GM18868 (cell line): ENCODE results near the gene MSL3B.

Source experiments
- ATAC-seq: cut with Tn5 transposase; IDR thresholded peaks from one replicate; pipeline ENCODE4 v1.9.1; 2021; ENCODE audit warnings: mild to moderate bottlenecking, moderate library complexity; ENCODE audit not compliant: unreplicated experiment

Gene MSL3B

DNA sequence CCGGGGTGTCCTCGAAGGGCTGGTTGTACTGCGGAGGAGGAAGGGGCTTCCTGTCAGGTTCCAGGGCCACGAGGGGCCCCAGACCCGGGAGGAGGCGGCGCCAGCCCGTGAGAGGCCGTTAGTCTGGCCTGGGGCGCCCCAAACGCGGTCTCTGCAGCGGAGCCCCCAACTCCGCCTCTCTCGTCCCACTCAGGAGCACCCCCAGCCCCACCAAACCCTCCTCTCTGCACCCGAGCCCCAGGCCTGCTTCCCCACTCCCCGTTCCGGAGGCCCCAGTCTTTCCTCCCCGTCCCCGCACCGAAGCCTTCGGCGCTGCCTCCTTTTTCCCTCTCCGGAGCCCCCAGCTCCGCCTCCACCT, 14.3 kb downstream of the MSL3B start:
- no peak for ATAC-seq

DNA sequence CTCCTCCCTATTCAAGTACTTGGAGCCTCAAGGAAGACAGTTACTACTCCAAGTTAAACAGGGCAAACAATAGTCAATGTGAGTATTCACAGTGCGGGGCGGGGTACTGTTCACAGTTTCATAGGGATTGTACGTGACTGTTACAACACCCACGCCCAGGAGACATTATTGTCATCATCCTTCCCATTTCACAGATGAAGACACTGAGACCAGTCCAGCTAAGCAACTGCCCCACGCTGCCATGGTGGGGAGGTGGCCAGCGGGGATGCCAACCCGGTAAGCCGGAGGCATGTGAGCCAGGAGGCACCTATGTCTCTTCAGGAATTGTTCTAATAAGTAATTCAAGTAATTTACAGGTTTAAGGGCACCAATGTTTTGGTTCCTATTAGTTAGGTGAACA, 14.8 kb downstream of the MSL3B start:
- no peak for ATAC-seq

DNA sequence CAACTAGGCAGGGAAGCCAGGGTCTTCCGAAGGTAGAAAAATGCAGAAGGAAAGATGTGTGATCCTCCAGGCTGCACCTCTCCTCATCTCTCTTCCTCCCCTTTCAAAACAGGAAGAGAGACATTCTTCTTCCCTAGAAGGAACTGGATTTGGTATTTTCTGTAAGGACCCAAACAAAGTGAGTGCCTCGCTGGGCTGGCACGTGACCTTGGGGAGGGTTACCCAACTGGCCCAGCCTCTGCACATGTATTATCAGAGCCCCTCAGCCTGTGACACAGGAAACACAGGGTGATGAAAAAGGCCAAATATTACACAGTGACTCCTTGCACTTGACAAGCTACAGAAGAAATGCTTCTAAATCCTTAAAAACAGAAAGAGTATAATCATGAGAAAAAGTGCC, 16.1 kb downstream of the MSL3B start:
- no peak for ATAC-seq

DNA sequence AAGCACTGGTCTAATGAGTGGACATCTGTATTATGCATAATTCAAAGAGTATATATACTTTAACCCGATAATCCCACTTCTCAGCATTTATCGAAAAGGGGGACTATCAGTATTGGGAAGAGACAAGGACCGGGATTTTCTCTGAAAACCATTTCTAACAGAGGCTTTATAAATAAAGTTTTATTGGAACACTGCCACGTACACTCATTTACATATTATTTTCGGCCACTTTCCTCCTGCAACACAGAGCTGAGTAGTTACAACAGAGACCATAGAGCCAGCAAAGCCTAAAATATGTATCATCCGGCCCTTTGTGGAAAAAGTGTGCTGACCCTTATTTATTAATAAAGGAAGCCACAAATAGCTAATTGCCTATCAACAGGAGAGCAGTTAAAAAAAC, 17.0 kb downstream of the MSL3B start:
- no peak for ATAC-seq

DNA sequence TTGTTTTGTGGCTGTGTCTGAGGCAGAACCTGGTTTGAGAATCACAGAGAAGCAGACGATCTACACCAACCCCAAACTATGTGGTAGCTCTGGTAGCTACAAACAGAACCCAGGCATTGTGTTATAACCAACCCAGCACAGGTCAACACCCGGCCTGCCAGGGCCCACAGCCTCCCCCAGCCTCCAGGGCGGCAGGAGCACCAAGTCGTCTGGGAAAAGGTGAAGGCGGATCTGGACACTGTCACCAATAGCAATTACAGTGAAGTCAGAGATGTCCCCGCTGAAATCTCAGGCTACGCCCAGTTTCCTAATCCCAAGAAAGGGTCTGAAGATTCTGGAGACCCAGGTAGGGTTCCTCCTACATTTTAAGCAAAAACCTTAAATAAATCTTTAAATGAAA, 17.4 kb downstream of the MSL3B start:
- no peak for ATAC-seq

DNA sequence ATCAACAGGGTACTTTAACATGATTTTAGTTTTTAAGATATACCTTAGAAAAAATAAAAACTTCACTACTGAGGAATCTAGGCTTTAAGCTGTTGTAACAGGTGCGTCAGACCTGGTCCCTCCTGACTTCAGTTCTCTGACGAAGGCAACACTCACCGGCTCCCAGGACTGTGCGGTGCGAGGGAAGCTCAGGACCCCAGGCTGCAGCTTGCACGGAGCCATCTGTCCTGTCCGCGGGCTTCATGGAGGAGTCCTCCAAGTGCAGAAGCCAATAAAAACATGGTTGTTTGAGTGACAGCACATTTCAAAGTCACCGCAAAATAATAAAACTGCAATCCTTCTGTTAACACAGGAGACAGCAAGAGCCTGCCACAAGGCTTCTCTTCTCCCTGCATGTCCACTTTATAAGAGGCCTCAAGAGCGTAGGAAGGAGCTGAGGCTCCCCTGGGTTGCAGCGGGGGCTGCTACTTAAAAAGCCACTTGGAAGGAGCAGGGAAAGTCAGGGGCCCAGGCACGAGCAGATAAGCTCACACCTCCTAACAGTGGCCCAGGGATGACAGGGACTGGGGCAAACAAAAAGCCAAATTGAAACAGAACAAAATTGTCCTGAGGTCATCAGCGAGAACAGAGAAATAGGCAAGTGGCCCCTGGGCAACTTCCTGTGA, 18.4 kb downstream of the MSL3B start:
- no peak for ATAC-seq

DNA sequence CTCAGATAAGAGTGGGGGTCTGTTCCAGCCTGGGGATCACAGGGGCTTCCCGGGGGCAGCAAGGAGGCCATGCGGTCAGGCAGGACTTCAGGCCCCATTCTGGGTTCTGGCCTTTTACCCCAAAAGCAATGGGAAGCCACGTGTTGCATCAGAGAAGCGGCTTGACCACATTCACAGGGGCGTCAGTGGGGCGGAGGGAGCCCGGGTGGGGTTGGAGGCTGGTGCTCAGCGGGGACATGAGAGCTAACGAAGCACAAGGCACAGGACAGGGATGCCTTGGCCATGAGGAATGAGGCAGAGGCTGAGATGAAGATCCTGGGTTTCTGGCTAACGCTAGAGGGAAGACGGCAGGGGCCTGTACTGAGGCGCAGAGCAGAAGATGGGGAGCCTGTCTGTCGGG, 19.9 kb downstream of the MSL3B start:
- no peak for ATAC-seq

DNA sequence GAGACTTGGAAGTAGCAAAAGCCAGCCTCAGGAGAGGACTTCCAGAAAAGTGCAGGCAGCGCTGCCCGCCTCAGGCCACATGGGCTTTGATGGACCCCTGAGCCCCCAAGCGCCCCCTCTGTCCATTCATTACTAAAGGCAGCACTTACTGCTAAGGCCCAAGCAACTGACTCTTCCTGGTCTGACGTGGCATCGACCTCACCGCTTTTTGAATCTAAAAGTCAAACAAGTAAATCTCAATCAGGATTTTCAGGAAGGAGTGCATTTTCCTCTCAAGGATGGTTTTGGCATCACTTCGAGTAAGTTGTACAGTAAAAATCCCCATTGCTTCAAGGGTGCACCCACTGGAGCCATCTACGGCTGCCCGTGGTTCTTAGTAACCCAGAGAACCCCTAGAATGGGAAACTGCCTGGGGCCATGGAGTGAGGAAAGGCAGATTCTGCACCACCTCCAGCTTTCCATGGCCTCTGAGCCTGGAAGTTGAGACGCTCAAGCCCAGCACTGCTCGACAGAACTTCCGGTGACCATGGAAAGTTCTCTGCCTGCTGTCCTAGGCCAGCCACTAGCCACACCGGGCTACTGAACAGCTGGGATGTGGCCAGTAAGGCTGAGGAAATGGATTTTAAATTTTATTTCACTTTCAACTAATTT, 20.8 kb downstream of the MSL3B start:
- no peak for ATAC-seq

DNA sequence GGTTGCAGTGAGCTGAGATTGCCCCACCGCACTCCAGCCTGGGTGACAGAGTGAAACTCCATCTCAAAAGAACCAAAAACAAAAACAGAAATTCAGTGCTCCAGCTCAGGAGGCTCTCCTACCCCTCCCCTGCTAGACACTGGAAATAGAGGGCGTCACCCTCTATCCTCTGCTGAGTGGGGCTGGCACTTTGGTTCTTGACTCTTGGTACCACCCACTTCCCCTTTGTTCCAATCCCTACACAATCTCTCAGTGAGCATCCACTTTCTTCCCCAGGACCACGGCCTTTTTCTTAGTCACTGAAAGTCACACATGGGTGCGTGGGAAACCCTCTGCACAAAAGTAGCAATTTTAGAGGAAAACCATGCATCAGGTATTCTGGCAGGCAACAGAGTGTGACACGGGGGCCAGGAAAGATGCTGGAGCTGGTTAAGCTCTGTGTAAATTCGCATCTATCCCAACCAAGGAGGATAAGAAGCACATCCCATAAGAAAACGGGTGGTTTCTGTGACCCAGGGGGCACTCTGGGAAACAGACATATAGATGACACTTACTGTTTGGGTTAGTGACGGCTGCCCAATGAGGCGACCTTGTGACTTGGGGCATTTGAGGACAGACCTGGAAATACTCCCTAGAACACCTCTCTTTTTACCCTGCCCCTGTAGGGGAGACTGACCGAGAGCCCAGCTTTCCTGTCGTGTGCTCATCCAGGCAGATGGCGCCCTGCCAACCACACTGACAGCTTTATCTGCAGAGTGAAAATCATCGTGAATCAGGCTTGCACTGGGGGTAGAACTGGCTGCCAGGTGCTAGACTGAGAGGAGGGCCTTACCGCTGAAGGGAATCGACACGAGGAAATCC, 21.6 kb downstream of the MSL3B start:
- no peak for ATAC-seq

DNA sequence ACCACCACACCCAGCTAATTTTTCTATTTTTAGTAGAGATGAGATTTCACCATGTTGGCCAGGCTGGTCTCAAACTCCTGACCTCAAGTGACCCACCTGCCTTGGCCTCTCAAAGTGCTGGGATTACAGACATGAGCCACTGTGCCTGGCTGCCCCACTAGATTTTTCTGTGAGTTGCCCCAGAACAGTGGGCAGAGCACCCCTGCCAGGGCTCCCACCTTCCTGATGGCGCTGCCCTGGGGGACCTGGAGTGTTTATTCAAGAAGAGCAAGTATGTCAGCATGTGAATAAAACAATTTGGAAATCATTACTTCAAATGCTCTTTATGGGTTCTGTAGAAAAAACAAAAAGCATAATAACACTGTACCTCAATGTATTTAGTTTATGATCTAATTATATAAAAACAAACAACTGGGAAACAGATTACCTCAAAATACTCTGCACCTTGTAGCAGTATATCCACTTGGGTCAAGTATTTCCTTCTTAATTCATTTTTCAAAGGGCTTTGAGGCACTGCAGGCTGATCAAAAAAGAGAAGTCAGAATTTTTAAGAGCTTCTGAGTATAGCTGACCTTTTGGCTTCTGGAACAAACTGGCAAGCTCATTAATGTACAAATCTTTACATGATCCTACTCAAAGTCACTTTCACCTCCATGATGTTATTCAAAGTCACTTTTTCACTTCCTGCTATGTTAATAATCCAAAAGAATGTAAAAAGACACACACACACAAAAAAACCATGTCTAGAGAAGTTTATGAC, 22.7 kb downstream of the MSL3B start:
- ATAC-seq = no peak

DNA sequence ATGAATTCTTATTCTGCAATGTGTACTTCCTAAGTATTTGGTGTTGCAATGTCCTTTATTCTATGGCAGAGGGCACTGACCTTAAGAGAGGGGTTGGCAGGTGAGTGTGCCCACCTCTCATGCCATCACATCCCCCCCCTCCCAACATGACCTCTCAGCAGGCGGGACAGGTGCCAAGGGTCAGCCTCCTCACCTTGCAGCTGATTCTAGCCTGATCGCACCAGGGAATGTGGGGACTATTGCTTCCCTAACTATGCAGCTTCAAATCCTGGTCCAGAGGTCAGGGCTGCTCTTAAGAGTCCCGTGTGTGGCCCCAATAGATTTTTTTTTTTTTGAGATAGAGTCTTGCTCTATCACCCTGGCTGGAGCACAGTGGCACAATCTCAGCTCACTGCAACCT, 23.4 kb downstream of the MSL3B start:
- no peak for ATAC-seq

DNA sequence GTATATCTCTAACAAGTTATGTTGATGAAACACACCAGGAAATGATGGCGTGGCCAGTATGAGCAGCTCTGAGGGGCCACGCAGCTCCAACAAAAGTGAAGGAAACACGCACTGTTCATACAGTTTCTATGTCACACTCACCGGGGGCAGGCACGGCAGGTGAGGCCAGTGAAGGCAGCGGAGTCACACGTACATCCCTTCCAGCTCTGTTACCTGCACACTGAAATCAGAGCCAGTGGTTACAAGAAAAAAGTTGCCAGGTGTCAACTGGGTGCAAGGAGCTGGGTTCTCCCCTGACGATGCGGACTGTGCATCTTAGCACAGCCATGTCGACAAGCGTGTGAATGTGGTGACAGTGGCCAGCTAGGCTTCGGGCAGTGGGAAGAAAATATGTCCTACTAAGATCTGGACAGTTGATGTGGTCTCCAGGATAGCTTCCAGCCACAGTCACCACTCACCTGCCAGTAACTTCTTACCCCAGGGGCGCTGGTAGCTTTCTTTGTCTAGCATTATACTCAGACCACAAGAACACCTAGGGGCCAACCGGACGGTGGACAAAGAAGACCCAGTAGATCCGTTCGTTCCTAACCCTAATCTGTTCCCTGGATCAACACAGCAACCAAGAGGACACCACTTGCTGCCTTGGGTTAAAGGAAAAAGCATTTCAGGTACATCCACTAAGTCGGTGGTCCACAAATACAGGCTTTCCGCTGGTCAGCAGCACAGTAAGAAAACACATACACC, 23.9 kb downstream of the MSL3B start:
- ATAC-seq = no peak

DNA sequence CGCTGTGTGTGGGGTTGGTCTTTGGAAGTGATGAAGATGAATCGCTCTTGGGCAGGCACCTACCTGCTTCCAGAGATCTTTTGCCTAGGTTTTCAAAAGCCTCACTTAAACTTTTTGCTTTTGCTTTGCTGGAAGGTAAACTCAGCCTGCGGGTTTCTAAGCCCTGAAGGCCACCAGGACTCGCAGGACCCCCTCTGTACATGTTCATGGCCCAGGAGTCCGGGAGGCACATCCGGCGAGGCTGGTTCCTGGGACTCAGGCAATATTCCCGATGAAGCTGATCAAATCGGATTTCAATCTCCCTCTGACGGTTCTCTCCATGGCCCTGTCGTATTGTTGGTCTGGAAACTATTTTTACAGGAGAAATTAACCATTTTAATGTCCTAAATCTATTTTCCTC, 27.0 kb downstream of the MSL3B start:
- ATAC-seq = no peak

DNA sequence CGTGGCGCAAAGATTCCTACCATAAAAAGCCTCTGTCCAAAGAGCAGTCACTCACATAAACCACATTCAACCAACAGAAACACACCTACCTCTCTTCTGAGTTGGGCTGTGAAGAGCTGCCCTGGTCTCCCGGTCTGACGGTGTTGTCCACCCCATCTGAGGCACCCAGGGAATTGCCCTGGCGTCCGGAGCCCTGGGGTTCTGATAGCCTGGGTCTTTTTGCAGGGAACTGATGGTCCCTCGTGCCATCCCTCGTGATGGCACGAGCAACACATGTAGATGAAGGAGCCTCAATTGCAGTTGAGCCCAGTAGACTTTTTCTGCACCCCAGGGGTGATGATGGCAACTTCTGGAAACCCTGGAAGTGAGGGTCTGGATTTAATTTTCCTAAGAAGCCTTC, 27.7 kb downstream of the MSL3B start:
- no peak for ATAC-seq

DNA sequence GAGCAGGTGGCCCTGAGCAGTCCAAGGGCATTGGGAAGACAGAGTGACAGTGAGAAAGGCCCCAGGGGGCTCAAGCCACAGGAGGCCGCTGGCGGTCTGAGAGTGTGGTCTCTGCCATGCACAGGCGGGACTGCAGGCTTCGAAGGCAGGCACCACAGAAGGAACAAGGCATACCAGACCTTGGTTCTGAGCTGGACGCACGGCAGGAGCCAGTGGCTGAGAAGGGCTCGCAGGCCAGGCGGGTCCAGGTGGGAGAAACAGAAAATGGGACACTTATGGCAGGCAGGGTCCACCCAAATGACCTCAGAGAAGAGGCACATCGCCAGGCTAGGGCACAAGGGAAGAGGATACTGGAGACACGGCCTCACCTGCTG, 28.8 kb downstream of the MSL3B start:
- ATAC-seq = no peak

DNA sequence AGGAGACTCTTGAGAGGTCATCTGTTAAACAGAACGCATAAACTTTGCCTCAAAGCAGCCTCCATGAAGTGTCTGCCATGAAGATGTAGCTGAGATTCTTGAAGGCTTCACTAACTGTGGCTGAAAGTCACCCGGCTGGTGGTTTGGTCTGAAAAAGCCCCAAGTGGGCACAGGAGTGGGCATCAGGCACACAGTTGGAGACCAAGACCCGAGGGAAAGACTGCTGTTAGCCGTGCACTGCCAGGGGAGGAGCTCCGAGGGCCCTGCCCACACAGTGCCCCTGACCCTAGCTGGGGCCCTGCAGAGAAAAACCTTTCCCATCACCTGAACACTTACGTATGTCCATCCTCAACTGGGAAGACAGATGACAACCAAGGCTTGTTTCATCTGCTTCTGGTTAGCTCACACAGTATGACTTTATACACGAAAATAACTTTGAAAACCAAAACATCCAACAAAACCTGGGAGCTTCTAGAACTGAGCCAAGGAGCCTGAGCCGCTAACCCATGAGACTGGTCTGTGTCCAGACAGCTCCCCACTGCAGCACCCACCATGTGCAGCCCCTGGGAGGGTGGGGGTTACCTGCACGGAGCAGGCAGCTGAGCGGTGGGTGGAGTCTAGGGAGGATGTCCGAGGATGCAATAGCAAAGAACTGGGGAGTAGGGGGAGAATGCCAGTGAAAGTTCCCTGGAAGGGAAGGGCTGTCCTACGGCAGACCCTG, 29.3 kb downstream of the MSL3B start:
- no peak for ATAC-seq

DNA sequence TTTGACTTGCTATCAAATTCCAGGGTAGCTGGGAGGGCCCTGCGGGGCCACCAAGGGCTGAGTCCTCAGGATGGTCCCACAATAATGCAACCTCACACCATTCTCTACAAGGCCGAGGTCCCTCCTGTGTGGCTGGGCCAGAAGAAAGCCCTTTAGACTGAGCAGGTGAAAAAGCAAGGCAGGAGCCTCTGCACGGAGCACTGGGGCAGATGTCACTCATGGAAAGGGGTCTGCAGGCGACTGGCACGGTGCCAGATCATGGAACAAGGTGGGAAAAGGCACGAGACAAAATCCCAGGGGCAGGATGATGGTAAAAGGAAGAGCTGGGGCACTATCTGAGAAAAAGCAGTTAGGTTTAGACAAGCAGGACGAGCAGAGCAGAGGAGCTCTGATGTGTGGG, 29.9 kb downstream of the MSL3B start:
- ATAC-seq = no peak

DNA sequence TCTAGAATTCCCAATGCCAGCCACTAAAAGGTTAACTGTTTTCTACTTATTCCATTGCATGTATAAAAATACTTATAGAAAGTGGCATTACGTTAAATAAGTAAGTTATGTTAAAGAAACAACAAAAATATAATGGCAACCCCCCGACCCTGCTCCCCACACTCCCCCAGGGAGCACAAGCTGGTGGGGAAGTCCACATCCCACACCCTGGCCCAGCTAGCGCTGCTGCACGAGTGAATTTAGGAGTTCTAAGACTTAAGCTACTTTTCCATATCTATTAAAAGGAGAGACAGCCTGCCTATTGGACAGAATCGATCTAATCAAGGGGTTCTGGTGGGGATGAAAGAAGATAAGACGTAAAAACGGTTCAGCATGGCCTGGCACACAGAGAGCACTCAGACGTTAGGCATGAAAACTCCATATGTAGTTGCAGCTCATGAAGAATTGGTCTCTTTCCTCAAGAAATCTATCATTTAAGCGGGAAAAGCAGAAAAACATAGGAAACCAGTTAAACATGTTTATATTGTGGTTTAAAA, 30.4 kb downstream of the MSL3B start:
- ATAC-seq = no peak

DNA sequence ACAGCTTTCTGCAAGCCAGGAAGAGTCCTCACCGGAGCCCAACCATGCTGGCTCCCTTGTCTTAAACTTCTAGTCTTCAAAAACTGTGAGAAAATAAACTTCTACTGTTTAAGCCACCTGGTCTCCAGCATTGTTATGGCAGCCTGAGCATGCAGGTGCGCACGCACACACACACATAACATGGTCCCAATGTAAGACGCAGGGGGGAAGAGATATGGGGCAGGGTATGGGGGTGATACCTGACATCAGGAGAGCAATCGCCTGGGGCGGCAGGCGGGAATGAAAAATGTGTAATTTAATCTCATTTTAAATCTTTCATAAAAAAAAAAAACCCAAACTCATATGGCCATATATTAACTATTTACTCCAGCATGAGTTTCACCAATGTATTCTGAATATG, 31.8 kb downstream of the MSL3B start:
- no peak for ATAC-seq
